ENCODE data around the gene ORM1. TPM values are rescaled to one million over a fixed set of nuclear protein-coding genes. Genes with fewer than 3 reads are reported as not detected.

Gene ORM1
- total and polyA plus RNA-seq, 10 of the 15 experiments (the other 5 are each of a cell fraction or from before 2014, with no cell fraction given) = 4.4 TPM; not detected in 9

DNA sequence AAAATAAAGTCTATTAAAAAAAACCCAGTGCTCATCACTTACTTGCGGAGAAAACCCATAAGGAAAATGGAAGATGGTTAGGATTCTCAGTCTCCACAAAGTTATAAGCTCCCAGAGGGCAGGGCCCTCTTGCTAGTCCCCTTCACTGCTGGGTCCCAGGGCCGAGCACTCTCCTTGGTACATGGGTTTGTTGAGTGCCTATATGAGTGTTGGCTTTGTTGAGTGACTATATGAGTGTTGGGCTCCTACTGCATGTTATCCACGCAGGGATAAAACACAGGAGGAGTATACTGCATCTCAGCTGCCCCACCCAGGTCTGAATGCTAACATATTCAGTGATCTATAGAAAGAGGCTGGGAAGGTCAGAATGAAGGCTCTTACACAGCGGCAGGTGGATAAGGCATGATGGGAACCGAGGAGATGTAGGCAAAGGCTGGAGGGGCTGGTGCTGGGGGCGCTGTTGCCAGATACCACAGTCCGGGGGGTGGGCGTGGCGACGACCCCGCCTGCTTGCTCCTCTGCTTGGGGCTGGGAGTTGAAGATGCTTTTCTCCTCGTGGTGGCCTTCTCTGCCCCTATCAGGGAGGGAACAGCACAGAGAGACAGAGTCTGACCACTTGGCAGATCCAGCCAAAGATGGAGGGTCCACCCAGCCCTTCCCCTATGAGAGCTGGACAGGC lies 18.4 kb downstream of the ORM1 start:
- H3K27me3 ChIP-seq (replicated peaks in 1 of 2; ENCODE audit: control insufficient read depth in 2 of 2, insufficient read depth in 2 of 2, low read length in 1 of 2) = no peaks in the 10 kb centered on the region
- H3K9me3 ChIP-seq (replicated peaks; ENCODE audit: control insufficient read depth, insufficient read depth, low read length) = no peaks in the 10 kb centered on the region
- 92% methylated on average over 12 of the region's 12 CpGs for whole genome bisulfite sequencing (ENCODE audit: insufficient coverage, insufficient replicate concordance, low lambda C conversion rate, missing lambda C conversion rate)
- H4K20me1 ChIP-seq (ENCODE audit: control insufficient read depth, insufficient read depth) = 0 out of 2 replicates have a peak, but pooled peaks cover 4% of the 10 kb centered on the region
- ChIA-PET SMC1A (ENCODE audit: uncharacterized antibody, unreplicated experiment) (interaction anchor here (0.8 to 5.7 kb wide), 8 partner anchors 11 to 312 kb away, joined by 3 to 50 read pairs (median 3); partner anchors contain the start of gene AKNA), CTCF (interaction anchor here (0.6 to 6.6 kb wide), 4 partner anchors 26 to 130 kb away, joined by 3 to 122 read pairs (median 17); partner anchors contain the start of gene AKNA), RAD21 (ENCODE audit: unreplicated experiment) (interaction anchor here (0.6 to 3.4 kb wide), 4 partner anchors 38 to 65 kb away, joined by 3 to 52 read pairs (median 3); partner anchors contain the start of gene AKNA), POLR2A (no interaction called here)
- DNase-seq (ENCODE audit: low read depth, low spot score) (no peak), FAIRE-seq (no peak), ATAC-seq (no peak)
- peaks cover 6% of the 10 kb centered on the region; the same call in 1 of the 2 replicates for H3K4me1 ChIP-seq (ENCODE audit: control insufficient read depth, insufficient read depth, low read length)
- no peak overlapping the region for H3K27ac ChIP-seq (ENCODE audit: control insufficient read depth, insufficient read depth)
- no TSS peak for BruUV-seq (replicated peaks)
- intact Hi-C loops (cut with micrococcal nuclease; ENCODE audit: unreplicated experiment) = loop anchor here (5.0 to 10.0 kb wide), 2 partner anchors 164 to 311 kb away; partner anchors contain the start of gene WHRN
- H3K9ac ChIP-seq (ENCODE audit: control insufficient read depth, insufficient read depth, low read length) = no peak overlapping the region
- peaks cover 58 to 71% of the 10 kb centered on the region in 2 experiments for H3K36me3 ChIP-seq (ENCODE audit: control insufficient read depth in 2 of 2, insufficient read depth in 2 of 2, low read length in 1 of 2)
- TF ChIP-seq YBX1 (IDR thresholded peaks at IDR 0.05) = no peak
- TF ChIP-seq SMARCA5 (IDR thresholded peaks at IDR 0.05) = peak; percentile 60; the same call in 1 of the 2 replicates
- TF ChIP-seq RELA (IDR thresholded peaks at IDR 0.05; ENCODE audit: borderline replicate concordance, partially characterized antibody) = no peak
- no peaks in the 10 kb centered on the region for H3K79me2 ChIP-seq (ENCODE audit: control insufficient read depth, insufficient read depth, low read length)
- no peak overlapping the region for H2AFZ ChIP-seq (ENCODE audit: control insufficient read depth, low read depth, low read length)
- in situ Hi-C loops (cut with MboI) = no loop called here
- H3K4me3 ChIP-seq = no peak overlapping the region
- H3K4me2 ChIP-seq (ENCODE audit: control insufficient read depth, insufficient read depth) = no peak overlapping the region

DNA sequence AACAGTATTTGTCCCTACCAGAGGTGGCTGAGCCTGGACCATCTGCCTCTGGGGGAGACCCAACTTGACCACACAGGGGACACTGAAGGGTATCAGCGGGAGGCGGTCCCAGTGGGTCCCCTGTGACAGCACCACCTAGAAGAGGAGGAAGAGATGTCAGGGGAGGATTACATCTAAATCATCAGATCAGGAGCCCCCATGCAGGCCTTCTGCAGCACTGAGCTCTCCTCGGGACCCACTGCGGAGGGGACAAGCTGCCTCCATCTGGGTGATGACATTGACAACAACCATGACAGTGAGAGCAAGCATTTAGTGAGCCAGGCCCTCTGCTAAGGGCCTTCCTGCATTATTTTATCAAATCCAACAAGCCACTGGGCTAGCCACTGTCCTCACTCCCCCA lies 19.1 kb downstream of the ORM1 start:
- Histone ChIP-seq H3K4me2 (ENCODE audit: control insufficient read depth, insufficient read depth) (no peak overlapping the region), H3K36me3 (ENCODE audit: control insufficient read depth in 2 of 2, insufficient read depth in 2 of 2, low read length in 1 of 2) (peaks cover 56 to 77% of the 10 kb centered on the region in 2 experiments), H3K27me3 (replicated peaks in 1 of 2; ENCODE audit: control insufficient read depth in 2 of 2, insufficient read depth in 2 of 2, low read length in 1 of 2) (no peaks in the 10 kb centered on the region), H3K79me2 (ENCODE audit: control insufficient read depth, insufficient read depth, low read length) (no peaks in the 10 kb centered on the region), H3K27ac (ENCODE audit: control insufficient read depth, insufficient read depth) (no peak overlapping the region), H3K4me3 (no peak overlapping the region), H4K20me1 (ENCODE audit: control insufficient read depth, insufficient read depth) (0 out of 2 replicates have a peak, but pooled peaks cover 4% of the 10 kb centered on the region), H3K9me3 (replicated peaks; ENCODE audit: control insufficient read depth, insufficient read depth, low read length) (no peaks in the 10 kb centered on the region), H2AFZ (ENCODE audit: control insufficient read depth, low read depth, low read length) (no peak overlapping the region), H3K4me1 (ENCODE audit: control insufficient read depth, insufficient read depth, low read length) (peaks cover 6% of the 10 kb centered on the region; the same call in 1 of the 2 replicates), H3K9ac (ENCODE audit: control insufficient read depth, insufficient read depth, low read length) (no peak overlapping the region)
- ChIA-PET POLR2A (no interaction called here), SMC1A (ENCODE audit: uncharacterized antibody, unreplicated experiment) (interaction anchor here (0.8 to 5.7 kb wide), 7 partner anchors 10 to 312 kb away, joined by 3 to 50 read pairs (median 3); partner anchors contain the start of gene AKNA), RAD21 (ENCODE audit: unreplicated experiment) (interaction anchor here (1.1 to 1.2 kb wide), 2 partner anchors 37 to 64 kb away, joined by 3 read pairs; no protein-coding TSS in a partner anchor), CTCF (interaction anchor here (1.6 to 6.6 kb wide), 2 partner anchors 44 to 63 kb away, joined by 6 to 122 read pairs; partner anchors contain the start of gene AKNA)
- WGBS (ENCODE audit: insufficient coverage, insufficient replicate concordance, low lambda C conversion rate, missing lambda C conversion rate) = 90% methylated on average over 4 of the region's 4 CpGs
- DNase-seq (ENCODE audit: low read depth, low spot score) = no peak
- no peak for ATAC-seq
- in situ Hi-C loops (cut with MboI) (no loop called here), intact Hi-C loops (cut with micrococcal nuclease; ENCODE audit: unreplicated experiment) (loop anchor here (5.0 to 10.0 kb wide), 2 partner anchors 163 to 310 kb away; partner anchors contain the start of gene WHRN)
- FAIRE-seq = no peak
- TF ChIP-seq POLR2AphosphoS5 (IDR thresholded peaks at IDR 0.05; ENCODE audit: low read length) (0 out of 2 replicates have a peak, but pooled peaks have one; percentile 11), SP1 (IDR thresholded peaks at IDR 0.05; ENCODE audit: low read depth, low read length) (no peak)
- no TSS peak for BruUV-seq (replicated peaks)

Data from GM12878 (cell line).